Eye (tissue), 1 donor: Measurements from ENCODE around the gene MSH2.

Experiments used
- DNase-seq: peaks from one replicate; pipeline ENCODE4 v3.0.0-alpha.2; 2015

The MSH2 gene

GRCh38 chr2:47509821-47510385, 106.9 kb downstream of the MSH2 start:
- DNase-seq: no peak

GRCh38 chr2:47510745-47511144, 107.8 kb downstream of the MSH2 start:
- DNase-seq: no peak

- DNase-seq: no peak
These were observed 109.7 kb downstream of the MSH2 start for GRCh38 chr2:47512581-47513083.

GRCh38 chr2:47513981-47514520, 111.1 kb downstream of the MSH2 start:
- DNase-seq: no peak

GRCh38 chr2:47516360-47517104, 113.6 kb downstream of the MSH2 start:
- no peak for DNase-seq

GRCh38 chr2:47518497-47519146, 115.7 kb downstream of the MSH2 start:
- DNase-seq: no peak

GRCh38 chr2:47519147-47519537, 116.2 kb downstream of the MSH2 start:
- DNase-seq: no peak

- DNase-seq: no peak
These were observed 116.8 kb downstream of the MSH2 start for GRCh38 chr2:47519604-47520301.

- DNase-seq: peak; percentile 38
These were observed 117.3 kb downstream of the MSH2 start for GRCh38 chr2:47520302-47520630.

GRCh38 chr2:47520825-47521665, 118.1 kb downstream of the MSH2 start:
- DNase-seq: peak; percentile 84

GRCh38 chr2:47521666-47522285, 118.8 kb downstream of the MSH2 start:
- no peak for DNase-seq

GRCh38 chr2:47525167-47525566, 122.2 kb downstream of the MSH2 start:
- DNase-seq: no peak

- DNase-seq: no peak
These were observed 125.5 kb downstream of the MSH2 start for GRCh38 chr2:47528455-47528854.

GRCh38 chr2:47528874-47529273, 125.9 kb downstream of the MSH2 start:
- no peak for DNase-seq

GRCh38 chr2:47530105-47530760, 127.3 kb downstream of the MSH2 start:
- no peak for DNase-seq

GRCh38 chr2:47531378-47532042, 128.6 kb downstream of the MSH2 start:
- no peak for DNase-seq
